Lower leg skin (tissue), 4 donors: ENCODE results near the gene CMSS1. TPM values are rescaled to one million over a fixed set of nuclear protein-coding genes. Genes with fewer than 3 reads are reported as not detected.

Experiments used
- DNase-seq, 2 donors: peaks; one replicate each; pipeline ENCODE4 v3.0.0-alpha.2; 2019; ENCODE audit warnings: low spot score in 2 of 2
- H3K4me3 ChIP-seq: fragments of 200-600 bp; sonication (generic); 2 replicates; pipeline ENCODE4 v1.5.1; 2017; ENCODE audit warnings: mild to moderate bottlenecking, low read depth; ENCODE audit not compliant: poor library complexity, severe bottlenecking
- POLR2A ChIP-seq, 2 donors: fragments of 450-650 bp; IDR thresholded peaks; one replicate each; pipeline ENCODE4 v1.6.1; 2016 to 2017; ENCODE audit warnings: antibody characterized with exemption in 2 of 2, mild to moderate bottlenecking in 1 of 2, moderate library complexity in 1 of 2
- WGBS, 2 donors: methylation state at CpG; one replicate each; pipeline ENCODE4 v1.1.5; 2018; 5-methylcytosine and 5-hydroxymethylcytosine counted together
- intact Hi-C: fragments of 100-400 bp; cut with DNase I; formaldehyde crosslinking; loops from one replicate; pipeline ENCODE4 v1.15.0; 2023; ENCODE audit warnings: low total_unique reads
- total RNA-seq, 4 donors: library from RNA; depleted of rRNA; stranded (reverse); fragments of >200 nt; gene quantifications; one replicate each; pipeline ENCODE4 v1.1.0, GENCODE V29; 2016
- TF ChIP-seq, protein P1 (sequence below), 3 donors: fragments of 450-650 bp; IDR thresholded peaks; one replicate each; pipeline ENCODE4 v1.5.1; 2016; ENCODE audit warnings: antibody characterized with exemption in 3 of 3, mild to moderate bottlenecking in 3 of 3, moderate library complexity in 2 of 3

CMSS1 gene
- total RNA-seq, 4 donors from 2014 or later = 3.7 to 13.2 (median 7.5) TPM

DNA sequence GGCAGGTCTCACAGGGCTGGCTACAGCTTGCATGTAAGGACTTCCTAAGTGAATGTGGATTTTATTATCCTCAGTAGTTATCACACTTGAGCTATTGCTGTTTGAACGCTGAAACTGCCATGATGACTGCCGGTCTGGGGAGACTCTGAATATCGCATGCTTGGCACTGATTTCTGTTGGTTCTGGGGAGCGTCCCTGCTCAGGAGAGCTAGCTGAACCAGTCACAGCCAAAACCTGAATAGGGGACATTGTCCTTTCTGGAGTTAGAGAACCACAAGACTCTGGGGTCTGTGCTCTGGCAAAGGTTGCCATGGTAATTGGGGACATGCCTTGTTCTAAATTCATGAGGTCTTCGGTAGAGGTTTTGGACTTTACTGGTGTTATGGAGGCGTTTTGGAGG, 30.8 kb downstream of the CMSS1 start:
- WGBS, 2 donors = 69 to 83% methylated on average over 6 of the region's 6 CpGs

DNA sequence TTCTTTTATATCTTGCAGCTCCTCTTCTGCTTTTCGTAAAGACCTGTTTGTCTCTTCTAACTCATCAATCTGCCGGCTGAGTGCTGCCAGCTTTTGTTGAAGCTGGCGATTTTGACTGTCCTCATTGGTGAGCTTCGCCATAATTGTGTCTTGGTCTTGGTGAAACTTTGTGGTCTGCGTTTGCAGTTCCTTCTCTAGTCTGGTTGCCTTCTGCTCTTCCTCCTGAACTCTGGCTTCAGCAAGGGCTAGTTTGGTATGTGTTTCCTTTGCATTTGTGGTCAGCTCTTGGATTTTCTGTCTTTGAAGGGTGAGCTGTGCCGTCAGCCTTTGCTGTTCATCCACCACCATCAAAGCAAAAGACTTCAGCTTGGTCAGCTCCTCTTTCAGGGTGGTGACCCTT, 32.9 kb downstream of the CMSS1 start:
- intact Hi-C loops = no loop called here
- no peak for DNase-seq
- H3K4me3 ChIP-seq = no peak overlapping the region
- 84 to 88% methylated on average over 6 of the region's 6 CpGs for WGBS, 2 donors
- no peak for TF ChIP-seq POLR2A (IDR thresholded peaks at IDR 0.05)
- TF ChIP-seq, protein P1, sequence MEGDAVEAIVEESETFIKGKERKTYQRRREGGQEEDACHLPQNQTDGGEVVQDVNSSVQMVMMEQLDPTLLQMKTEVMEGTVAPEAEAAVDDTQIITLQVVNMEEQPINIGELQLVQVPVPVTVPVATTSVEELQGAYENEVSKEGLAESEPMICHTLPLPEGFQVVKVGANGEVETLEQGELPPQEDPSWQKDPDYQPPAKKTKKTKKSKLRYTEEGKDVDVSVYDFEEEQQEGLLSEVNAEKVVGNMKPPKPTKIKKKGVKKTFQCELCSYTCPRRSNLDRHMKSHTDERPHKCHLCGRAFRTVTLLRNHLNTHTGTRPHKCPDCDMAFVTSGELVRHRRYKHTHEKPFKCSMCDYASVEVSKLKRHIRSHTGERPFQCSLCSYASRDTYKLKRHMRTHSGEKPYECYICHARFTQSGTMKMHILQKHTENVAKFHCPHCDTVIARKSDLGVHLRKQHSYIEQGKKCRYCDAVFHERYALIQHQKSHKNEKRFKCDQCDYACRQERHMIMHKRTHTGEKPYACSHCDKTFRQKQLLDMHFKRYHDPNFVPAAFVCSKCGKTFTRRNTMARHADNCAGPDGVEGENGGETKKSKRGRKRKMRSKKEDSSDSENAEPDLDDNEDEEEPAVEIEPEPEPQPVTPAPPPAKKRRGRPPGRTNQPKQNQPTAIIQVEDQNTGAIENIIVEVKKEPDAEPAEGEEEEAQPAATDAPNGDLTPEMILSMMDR (IDR thresholded peaks at IDR 0.05) = no peak

More for the DNA sequence above, 30.8 kb downstream of the CMSS1 start:
- no peak overlapping the region for H3K4me3 ChIP-seq
- no peak for DNase-seq
- TF ChIP-seq, protein P1 (IDR thresholded peaks at IDR 0.05) = no peak
- TF ChIP-seq POLR2A (IDR thresholded peaks at IDR 0.05) = no peak
- intact Hi-C loops = loop anchor here (5.0 kb wide), 1 partner anchor 34 kb away; no protein-coding TSS in a partner anchor

- intact Hi-C loops = no loop called here
- DNase-seq = no peak
- WGBS, 2 donors = 92 to 97% methylated on average over 1 of the region's 1 CpG
Measured at GRCh38 chr3:99851955-99852354, 34.3 kb downstream of the CMSS1 start.

GRCh38 chr3:99852851-99853250, 35.2 kb downstream of the CMSS1 start:
- no peak for TF ChIP-seq POLR2A (IDR thresholded peaks at IDR 0.05)
- TF ChIP-seq, protein P1 (IDR thresholded peaks at IDR 0.05) = no peak
- no peak for DNase-seq
- WGBS, 2 donors = 64 to 77% methylated on average over 1 of the region's 1 CpG
- intact Hi-C loops = no loop called here
- H3K4me3 ChIP-seq = no peak overlapping the region

More at GRCh38 chr3:99851955-99852354, 34.3 kb downstream of the CMSS1 start:
- no peak for TF ChIP-seq POLR2A (IDR thresholded peaks at IDR 0.05)
- TF ChIP-seq, protein P1 (IDR thresholded peaks at IDR 0.05) = no peak
- no peak overlapping the region for H3K4me3 ChIP-seq

DNA sequence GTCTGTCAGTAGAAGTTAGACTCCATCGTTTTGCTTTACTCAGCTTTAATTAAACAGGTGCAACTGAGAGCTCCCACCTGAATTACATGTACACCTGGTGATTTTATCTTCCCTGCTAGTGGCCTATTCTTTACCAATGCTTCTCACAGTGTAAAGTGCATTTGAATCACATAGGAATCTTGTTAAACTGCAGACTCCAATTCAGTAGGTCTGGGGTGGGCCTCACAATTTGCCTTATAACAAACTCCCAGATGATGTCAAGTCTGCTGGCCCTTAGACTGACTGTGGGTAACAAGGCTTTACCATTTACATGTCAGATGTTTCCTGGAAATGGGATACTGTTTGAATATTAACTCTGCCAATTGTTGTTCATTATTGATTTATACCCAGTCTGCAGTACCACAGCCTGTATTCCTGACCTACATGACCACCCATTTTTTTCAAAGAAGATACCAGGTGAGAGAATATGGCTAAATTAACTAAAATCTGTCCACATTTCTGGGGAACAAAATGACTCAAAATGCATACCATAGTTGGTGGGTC, 37.2 kb downstream of the CMSS1 start:
- intact Hi-C loops = no loop called here
- no peak for TF ChIP-seq POLR2A (IDR thresholded peaks at IDR 0.05)
- TF ChIP-seq, protein P1 (IDR thresholded peaks at IDR 0.05) = no peak
- WGBS, 2 donors = 74 to 95% methylated on average over 1 of the region's 1 CpG
- no peak for DNase-seq
- H3K4me3 ChIP-seq = no peak overlapping the region

DNA sequence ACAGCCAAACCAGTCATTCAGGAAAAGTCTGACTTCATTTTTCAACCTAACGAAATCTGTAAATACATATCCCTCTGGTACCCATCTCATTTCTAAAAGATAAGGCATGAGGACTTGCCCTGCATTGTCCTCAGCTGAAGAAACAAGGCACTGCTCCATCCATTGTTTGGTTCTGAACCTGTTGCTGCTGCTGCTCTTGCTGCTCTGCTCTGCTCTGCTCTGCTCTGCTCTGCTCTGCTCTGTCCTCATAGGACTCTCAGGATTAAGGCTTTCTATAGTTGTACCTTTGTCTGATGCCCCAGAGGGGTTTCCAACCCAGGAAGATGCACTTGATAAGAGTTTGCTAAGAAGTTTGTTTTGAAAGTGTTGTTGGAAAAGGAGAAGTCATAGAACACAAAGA, 38.2 kb downstream of the CMSS1 start:
- intact Hi-C loops = no loop called here
- WGBS, 2 donors = 77 to 83% methylated on average over 1 of the region's 1 CpG
- no peak for DNase-seq
- no peak overlapping the region for H3K4me3 ChIP-seq
- TF ChIP-seq, protein P1 (IDR thresholded peaks at IDR 0.05) = no peak
- no peak for TF ChIP-seq POLR2A (IDR thresholded peaks at IDR 0.05)
